GM18498 (cell line): ENCODE results near the gene MOG.
A peak's percentile ranks its signal among the peaks of the same experiment; 100 is the strongest.
"Not testable (repeated sequence)": the region's sequence is repeated elsewhere in the genome, so short reads cannot be mapped to it uniquely, and the experiment has no call there.

Experiments
- ATAC-seq: cut with Tn5 transposase; IDR thresholded peaks from one replicate; pipeline ENCODE4 v1.9.1; 2021; ENCODE audit warnings: mild to moderate bottlenecking, moderate library complexity; ENCODE audit not compliant: unreplicated experiment

The MOG gene

GRCh38 chr6:29637247-29637646 is 19.6 kb upstream of the MOG start:
- no peak for ATAC-seq

- no peak for ATAC-seq
These were observed 15.3 kb upstream of the MOG start for GRCh38 chr6:29641430-29642148.

GRCh38 chr6:29647927-29648642 is 8.8 kb upstream of the MOG start:
- ATAC-seq: no peak

GRCh38 chr6:29649701-29650673 is 6.9 kb upstream of the MOG start:
- peak; percentile 93 for ATAC-seq

GRCh38 chr6:29651413-29652197 is 5.3 kb upstream of the MOG start:
- ATAC-seq: no peak

- no peak for ATAC-seq
These were observed 4.7 kb upstream of the MOG start for GRCh38 chr6:29652198-29652584.

- ATAC-seq: no peak
These were observed 3.3 kb upstream of the MOG start for GRCh38 chr6:29653452-29654038.

- ATAC-seq: no peak
These were observed 1.2 kb upstream of the MOG start for GRCh38 chr6:29655658-29656057.

GRCh38 chr6:29656157-29656556 is 735 bp upstream of the MOG start:
- ATAC-seq: no peak

GRCh38 chr6:29661071-29661470 is 4.2 kb downstream of the MOG start:
- no peak for ATAC-seq

GRCh38 chr6:29661502-29662141 is 4.7 kb downstream of the MOG start:
- not testable (repeated sequence) for ATAC-seq

GRCh38 chr6:29663300-29664042 is 6.6 kb downstream of the MOG start:
- ATAC-seq: no peak

GRCh38 chr6:29665942-29666825 is 9.3 kb downstream of the MOG start:
- no peak for ATAC-seq

- no peak for ATAC-seq
These were observed 9.9 kb downstream of the MOG start for GRCh38 chr6:29666826-29667130.

GRCh38 chr6:29667158-29667557 is 10.3 kb downstream of the MOG start:
- ATAC-seq: no peak

GRCh38 chr6:29671026-29671425 is 14.1 kb downstream of the MOG start:
- ATAC-seq: no peak

- ATAC-seq: not testable (repeated sequence)
These were observed 15.2 kb downstream of the MOG start for GRCh38 chr6:29672116-29672515.

- ATAC-seq: no peak
These were observed 16.3 kb downstream of the MOG start for GRCh38 chr6:29673161-29673560.
